Measurements from ENCODE around the gene FAM219A.
A peak's percentile ranks its signal among the peaks of the same experiment; 100 is the strongest.

The FAM219A gene

GRCh38 chr9:34400275-34400674, 58.1 kb downstream of the FAM219A start:
- peaks cover 13% of the 10 kb centered on the region for H3K4me1 ChIP-seq (ENCODE audit: control insufficient read depth, insufficient read depth, low read length)
- H3K9ac ChIP-seq (ENCODE audit: low read length) = no peak overlapping the region
- H3K9me3 ChIP-seq (ENCODE audit: control insufficient read depth, low read length) = no peaks in the 10 kb centered on the region
- no peak for DNase-seq (ENCODE audit: low read depth)
- no peaks in the 10 kb centered on the region for H3K27me3 ChIP-seq (replicated peaks; ENCODE audit: control insufficient read depth, insufficient read depth, low read length)
- no peak overlapping the region for H3K4me3 ChIP-seq (ENCODE audit: low read length)
- H3K36me3 ChIP-seq (ENCODE audit: control insufficient read depth, insufficient read depth, low read length, severe bottlenecking) = peaks cover 71% of the 10 kb centered on the region

DNA sequence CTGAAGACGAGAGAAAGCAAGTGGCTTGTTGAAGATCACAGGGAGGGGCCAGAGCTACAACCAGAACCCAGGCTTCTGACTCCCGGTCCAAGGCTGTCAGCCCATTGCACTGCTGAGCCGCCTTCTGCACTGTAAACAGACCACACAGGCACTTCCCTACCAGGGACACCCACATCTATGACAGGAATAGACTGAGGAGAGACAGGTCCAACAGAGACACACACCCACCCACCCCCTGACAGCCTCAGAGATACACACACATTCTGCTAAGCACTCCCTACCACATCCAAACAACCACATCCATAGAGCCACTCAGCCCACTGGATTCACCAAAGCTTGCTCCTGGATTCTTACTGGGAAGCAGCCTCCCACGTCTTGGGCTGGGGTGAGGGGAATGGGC, 58.6 kb downstream of the FAM219A start:
- Histone ChIP-seq H3K9ac (ENCODE audit: low read length) (no peak overlapping the region), H3K27me3 (replicated peaks; ENCODE audit: control insufficient read depth, insufficient read depth, low read length) (no peaks in the 10 kb centered on the region), H3K4me1 (ENCODE audit: control insufficient read depth, insufficient read depth, low read length) (peaks cover 13% of the 10 kb centered on the region), H3K4me3 (ENCODE audit: low read length) (no peak overlapping the region), H3K36me3 (ENCODE audit: control insufficient read depth, insufficient read depth, low read length, severe bottlenecking) (peaks cover 65% of the 10 kb centered on the region), H3K9me3 (ENCODE audit: control insufficient read depth, low read length) (no peaks in the 10 kb centered on the region)
- DNase-seq (ENCODE audit: low read depth) = no peak

DNA sequence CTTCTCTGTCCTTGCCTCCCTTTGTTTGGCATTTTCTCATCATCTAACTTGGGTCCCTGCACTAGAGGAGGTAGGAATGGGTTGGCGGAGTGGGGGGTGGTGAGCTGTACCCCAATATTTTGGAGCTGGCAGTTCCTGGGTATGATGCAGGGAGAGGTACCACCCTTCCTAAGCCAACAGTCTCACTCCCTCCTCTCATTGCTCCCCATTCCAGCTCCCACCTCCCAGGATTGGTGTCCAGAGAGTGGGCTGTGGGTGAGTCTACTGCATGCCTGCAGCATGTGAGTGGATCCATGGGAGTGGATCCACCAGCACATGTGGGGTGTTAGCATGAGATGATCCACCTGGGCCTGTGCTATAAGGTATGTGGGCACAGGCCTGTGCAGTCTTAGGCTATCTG, 59.5 kb downstream of the FAM219A start:
- DNase-seq (ENCODE audit: low read depth) = no peak
- Histone ChIP-seq H3K4me3 (ENCODE audit: low read length) (no peak overlapping the region), H3K9ac (ENCODE audit: low read length) (no peak overlapping the region), H3K36me3 (ENCODE audit: control insufficient read depth, insufficient read depth, low read length, severe bottlenecking) (peaks cover 62% of the 10 kb centered on the region), H3K4me1 (ENCODE audit: control insufficient read depth, insufficient read depth, low read length) (peaks cover 9% of the 10 kb centered on the region), H3K27me3 (replicated peaks; ENCODE audit: control insufficient read depth, insufficient read depth, low read length) (no peaks in the 10 kb centered on the region), H3K9me3 (ENCODE audit: control insufficient read depth, low read length) (no peaks in the 10 kb centered on the region)

DNA sequence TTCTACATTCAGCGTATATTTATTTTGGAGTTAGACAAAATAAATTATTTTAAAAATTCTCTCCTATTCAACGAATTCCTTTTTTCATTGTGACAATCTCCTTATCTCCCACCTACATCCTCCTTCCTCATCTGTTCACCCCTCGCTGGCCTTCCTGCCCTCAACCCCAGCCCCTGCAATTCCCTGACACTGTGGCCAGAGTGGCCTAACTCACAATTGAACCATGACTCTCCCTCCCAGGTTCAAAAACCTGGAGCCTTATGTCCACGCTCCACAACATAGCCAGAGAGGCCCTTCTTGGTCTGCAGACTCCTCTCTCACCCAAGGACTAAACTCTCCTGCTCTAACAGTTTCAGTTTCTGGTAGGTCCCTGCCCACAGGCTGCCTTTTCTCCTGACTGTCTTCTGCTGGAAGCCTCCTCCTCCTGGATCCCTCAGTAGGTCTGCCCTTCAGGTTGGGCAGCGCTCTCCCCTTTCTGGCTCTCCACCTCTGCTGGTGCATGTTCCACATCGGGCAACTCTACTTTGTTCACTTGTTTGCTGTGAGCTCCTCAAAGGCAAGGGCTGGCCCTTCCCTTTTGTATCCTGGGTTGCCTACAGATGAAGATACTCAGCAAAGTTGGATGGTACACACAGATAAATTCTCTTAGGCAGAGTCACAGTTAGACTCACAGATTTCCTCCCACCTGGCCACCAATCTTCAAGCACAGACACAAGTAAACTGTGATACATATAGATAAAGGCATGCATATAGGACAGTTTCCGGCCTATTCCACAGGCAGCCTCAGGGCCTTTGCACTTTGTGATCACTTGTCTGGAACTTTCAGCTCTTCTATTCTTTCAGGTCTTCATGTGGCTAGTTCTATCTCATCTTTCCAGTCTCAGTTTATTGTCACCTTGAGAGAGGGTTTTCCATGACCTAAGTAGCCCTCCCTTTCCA, 61.8 kb downstream of the FAM219A start:
- Histone ChIP-seq H3K4me1 (ENCODE audit: control insufficient read depth, insufficient read depth, low read length) (no peaks in the 10 kb centered on the region), H3K36me3 (ENCODE audit: control insufficient read depth, insufficient read depth, low read length, severe bottlenecking) (peaks cover 45% of the 10 kb centered on the region)

DNA sequence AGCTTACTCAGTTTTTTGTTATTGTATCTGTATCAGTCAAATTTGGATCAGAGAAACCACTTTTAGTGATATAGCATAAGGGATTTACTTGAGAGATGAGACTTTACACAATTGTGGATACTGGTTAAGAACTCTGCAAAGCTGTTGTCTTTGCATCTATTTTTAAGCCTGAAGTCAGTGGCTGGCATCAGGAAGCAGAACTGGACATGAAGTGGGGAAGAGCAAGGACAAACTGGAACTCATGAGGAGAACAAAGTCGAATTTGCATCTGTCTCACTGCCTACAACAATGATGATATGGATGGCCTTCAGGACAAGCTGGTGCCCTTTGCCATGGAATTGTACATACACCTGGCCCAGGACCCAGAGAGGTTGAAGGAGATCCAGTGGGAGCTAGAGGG, 65.9 kb downstream of the FAM219A start:
- Histone ChIP-seq H3K9me3 (ENCODE audit: control insufficient read depth, low read length) (no peaks in the 10 kb centered on the region), H3K27me3 (replicated peaks; ENCODE audit: control insufficient read depth, insufficient read depth, low read length) (no peaks in the 10 kb centered on the region), H3K4me1 (ENCODE audit: control insufficient read depth, insufficient read depth, low read length) (no peaks in the 10 kb centered on the region), H3K9ac (ENCODE audit: low read length) (no peak overlapping the region), H3K36me3 (ENCODE audit: control insufficient read depth, insufficient read depth, low read length, severe bottlenecking) (peaks cover 11% of the 10 kb centered on the region), H3K4me3 (ENCODE audit: low read length) (no peak overlapping the region)
- no peak for DNase-seq (ENCODE audit: low read depth)

More for the DNA sequence above, 61.8 kb downstream of the FAM219A start:
- no peak for DNase-seq (ENCODE audit: low read depth)
- Histone ChIP-seq H3K9me3 (ENCODE audit: control insufficient read depth, low read length) (no peaks in the 10 kb centered on the region), H3K9ac (ENCODE audit: low read length) (no peak overlapping the region), H3K4me3 (ENCODE audit: low read length) (no peak overlapping the region), H3K27me3 (replicated peaks; ENCODE audit: control insufficient read depth, insufficient read depth, low read length) (no peaks in the 10 kb centered on the region)

DNA sequence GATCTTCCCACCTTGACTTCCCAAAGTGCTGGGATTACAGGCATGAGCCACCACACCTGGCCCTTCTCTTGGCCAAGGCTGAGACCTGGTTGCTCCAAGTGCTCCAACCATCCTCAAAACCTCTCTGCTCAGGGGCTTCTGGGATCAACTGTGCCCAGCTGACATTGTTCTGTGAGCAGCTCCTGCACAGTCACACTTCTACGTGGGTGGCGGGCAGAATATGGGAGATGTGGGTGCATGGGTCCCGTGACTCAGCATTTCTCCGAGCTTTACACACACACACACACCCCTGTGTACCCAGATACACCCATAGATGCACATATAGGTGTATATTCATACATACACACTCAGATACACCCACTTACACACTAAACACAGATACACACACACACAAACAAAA, 71.1 kb downstream of the FAM219A start:
- Histone ChIP-seq H3K9me3 (ENCODE audit: control insufficient read depth, low read length) (no peaks in the 10 kb centered on the region), H3K4me1 (ENCODE audit: control insufficient read depth, insufficient read depth, low read length) (peaks cover 28% of the 10 kb centered on the region), H3K27me3 (replicated peaks; ENCODE audit: control insufficient read depth, insufficient read depth, low read length) (no peaks in the 10 kb centered on the region), H3K4me3 (ENCODE audit: low read length) (no peak overlapping the region), H3K9ac (ENCODE audit: low read length) (no peak overlapping the region), H3K36me3 (ENCODE audit: control insufficient read depth, insufficient read depth, low read length, severe bottlenecking) (no peaks in the 10 kb centered on the region)
- no peak for DNase-seq (ENCODE audit: low read depth)

GRCh38 chr9:34386656-34387055, 71.7 kb downstream of the FAM219A start:
- no peaks in the 10 kb centered on the region for H3K27me3 ChIP-seq (replicated peaks; ENCODE audit: control insufficient read depth, insufficient read depth, low read length)

GRCh38 chr9:34385561-34386230, 72.7 kb downstream of the FAM219A start:
- Histone ChIP-seq H3K4me3 (ENCODE audit: low read length) (no peak overlapping the region), H3K9ac (ENCODE audit: low read length) (no peak overlapping the region), H3K36me3 (ENCODE audit: control insufficient read depth, insufficient read depth, low read length, severe bottlenecking) (no peaks in the 10 kb centered on the region), H3K4me1 (ENCODE audit: control insufficient read depth, insufficient read depth, low read length) (peaks cover 32% of the 10 kb centered on the region), H3K9me3 (ENCODE audit: control insufficient read depth, low read length) (no peaks in the 10 kb centered on the region), H3K27me3 (replicated peaks; ENCODE audit: control insufficient read depth, insufficient read depth, low read length) (no peaks in the 10 kb centered on the region)
- no peak for DNase-seq (ENCODE audit: low read depth)

More at GRCh38 chr9:34386656-34387055, 71.7 kb downstream of the FAM219A start:
- Histone ChIP-seq H3K9ac (ENCODE audit: low read length) (no peak overlapping the region), H3K9me3 (ENCODE audit: control insufficient read depth, low read length) (no peaks in the 10 kb centered on the region), H3K36me3 (ENCODE audit: control insufficient read depth, insufficient read depth, low read length, severe bottlenecking) (no peaks in the 10 kb centered on the region), H3K4me1 (ENCODE audit: control insufficient read depth, insufficient read depth, low read length) (peaks cover 28% of the 10 kb centered on the region), H3K4me3 (ENCODE audit: low read length) (no peak overlapping the region)
- no peak for DNase-seq (ENCODE audit: low read depth)

GRCh38 chr9:34384368-34385165, 73.8 kb downstream of the FAM219A start:
- H3K36me3 ChIP-seq (ENCODE audit: control insufficient read depth, insufficient read depth, low read length, severe bottlenecking) = no peaks in the 10 kb centered on the region
- peak overlapping the region; percentile 2 for H3K4me3 ChIP-seq (ENCODE audit: low read length)
- no peaks in the 10 kb centered on the region for H3K9me3 ChIP-seq (ENCODE audit: control insufficient read depth, low read length)
- H3K27me3 ChIP-seq (replicated peaks; ENCODE audit: control insufficient read depth, insufficient read depth, low read length) = no peaks in the 10 kb centered on the region
- DNase-seq (ENCODE audit: low read depth) = peak; percentile 20
- H3K4me1 ChIP-seq (ENCODE audit: control insufficient read depth, insufficient read depth, low read length) = peaks cover 42% of the 10 kb centered on the region
- peak overlapping the region; percentile 5 for H3K9ac ChIP-seq (ENCODE audit: low read length)

- no peaks in the 10 kb centered on the region for H3K27me3 ChIP-seq (replicated peaks; ENCODE audit: control insufficient read depth, insufficient read depth, low read length)
- peak overlapping the region; percentile 5 for H3K9ac ChIP-seq (ENCODE audit: low read length)
- H3K9me3 ChIP-seq (ENCODE audit: control insufficient read depth, low read length) = no peaks in the 10 kb centered on the region
- H3K36me3 ChIP-seq (ENCODE audit: control insufficient read depth, insufficient read depth, low read length, severe bottlenecking) = no peaks in the 10 kb centered on the region
- H3K4me1 ChIP-seq (ENCODE audit: control insufficient read depth, insufficient read depth, low read length) = peaks cover 43% of the 10 kb centered on the region
- peak overlapping the region; percentile 2 for H3K4me3 ChIP-seq (ENCODE audit: low read length)
- DNase-seq (ENCODE audit: low read depth) = no peak
These were observed 74.5 kb downstream of the FAM219A start for GRCh38 chr9:34383904-34384303.

GRCh38 chr9:34382879-34383278, 75.5 kb downstream of the FAM219A start:
- peaks cover 43% of the 10 kb centered on the region for H3K4me1 ChIP-seq (ENCODE audit: control insufficient read depth, insufficient read depth, low read length)
- H3K36me3 ChIP-seq (ENCODE audit: control insufficient read depth, insufficient read depth, low read length, severe bottlenecking) = no peaks in the 10 kb centered on the region
- H3K4me3 ChIP-seq (ENCODE audit: low read length) = no peak overlapping the region
- H3K27me3 ChIP-seq (replicated peaks; ENCODE audit: control insufficient read depth, insufficient read depth, low read length) = no peaks in the 10 kb centered on the region
- H3K9ac ChIP-seq (ENCODE audit: low read length) = no peak overlapping the region
- DNase-seq (ENCODE audit: low read depth) = no peak
- H3K9me3 ChIP-seq (ENCODE audit: control insufficient read depth, low read length) = no peaks in the 10 kb centered on the region

Data from adipocyte (in vitro differentiated cells).